Posterior cingulate gyrus (tissue), 11 donors: ENCODE data around the gene CARMIL1.
"Not testable (repeated sequence)": the region's sequence is repeated elsewhere in the genome, so short reads cannot be mapped to it uniquely, and the experiment has no call there.

ENCODE experiments used
- DNase-seq, 10 donors: peaks; one replicate each; pipeline versions ENCODE4 v3.0.0 to v3.0.0-alpha.2; 2020 to 2021; ENCODE audit warnings: mixed read lengths in 3 of 10
- intact Hi-C: fragments of 100-400 bp; cut with DNase I; formaldehyde crosslinking; loops from one replicate; pipeline ENCODE4 v1.15.1; 2023

CARMIL1 gene

GRCh38 chr6:25360621-25361020 is 81.4 kb downstream of the CARMIL1 start:
- intact Hi-C loops = no loop called here
- DNase-seq = no peak

GRCh38 chr6:25363427-25363826 is 84.3 kb downstream of the CARMIL1 start:
- intact Hi-C loops = no loop called here
- DNase-seq = no peak

- intact Hi-C loops = no loop called here
- DNase-seq = peak in 2 of 10 donors; percentile 43 to 74
Measured at GRCh38 chr6:25365154-25365553, 86.0 kb downstream of the CARMIL1 start.

- DNase-seq = no peak
- intact Hi-C loops = no loop called here
Measured at GRCh38 chr6:25366903-25367545, 87.8 kb downstream of the CARMIL1 start.

GRCh38 chr6:25369036-25369432 is 89.9 kb downstream of the CARMIL1 start:
- DNase-seq = no peak
- intact Hi-C loops = no loop called here

GRCh38 chr6:25369433-25370177 is 90.4 kb downstream of the CARMIL1 start:
- DNase-seq = no peak
- intact Hi-C loops = no loop called here

DNA sequence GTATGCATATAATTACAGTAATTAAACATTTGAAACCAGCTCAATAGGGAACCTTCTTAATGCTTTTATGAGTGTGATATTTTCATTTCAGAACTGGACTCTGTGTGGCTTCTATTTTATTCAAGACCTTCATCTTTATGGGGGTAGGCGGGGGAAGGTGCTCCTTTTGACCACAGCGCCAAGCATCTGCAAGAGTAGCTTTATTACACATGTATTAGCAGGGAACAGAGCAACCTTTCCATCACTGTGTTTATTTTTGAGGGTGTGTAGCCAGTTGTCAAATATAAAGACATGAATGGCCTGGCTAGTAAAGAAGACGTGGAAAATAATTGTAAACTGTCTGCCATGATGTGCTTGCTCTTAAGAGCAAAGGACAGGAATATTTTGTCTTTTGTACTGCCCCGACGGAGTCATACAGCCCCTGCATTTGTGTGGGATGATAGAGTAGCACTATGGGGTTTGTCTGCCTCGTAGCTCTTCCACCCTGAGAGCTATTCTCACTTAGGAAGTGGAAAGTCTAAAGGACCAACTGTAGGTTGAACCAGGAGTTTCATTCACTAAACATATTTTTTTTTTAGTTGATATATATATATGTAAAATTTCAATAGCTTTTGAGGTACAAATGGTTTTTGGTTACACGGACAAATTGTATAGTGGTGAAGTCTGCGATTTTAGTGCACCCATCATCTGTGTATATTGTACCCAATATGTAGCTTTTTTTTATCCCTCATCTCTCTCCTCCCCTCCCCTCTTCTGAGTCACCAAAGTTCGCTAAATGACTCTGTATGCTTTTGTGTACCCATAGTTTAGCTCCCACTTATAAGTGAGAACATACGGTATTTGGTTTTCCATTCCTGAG is 91.2 kb downstream of the CARMIL1 start:
- DNase-seq = no peak
- intact Hi-C loops = no loop called here

DNA sequence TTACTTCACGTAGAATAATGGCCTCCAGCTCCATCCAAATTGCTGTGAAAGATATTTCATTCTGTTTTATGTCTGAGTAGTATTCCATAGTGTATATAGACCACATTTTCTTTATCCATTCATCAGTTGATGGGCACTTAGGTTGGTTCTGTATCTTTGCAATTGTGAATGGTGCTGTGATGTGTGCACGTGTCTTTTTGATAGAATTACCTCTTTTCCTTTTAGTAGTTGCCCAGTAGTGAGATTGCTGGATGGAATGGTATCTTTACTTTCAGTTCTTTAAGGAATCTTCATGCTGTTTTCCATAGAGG is 91.8 kb downstream of the CARMIL1 start:
- intact Hi-C loops = no loop called here
- DNase-seq = no peak

- intact Hi-C loops = no loop called here
- no peak for DNase-seq
Measured at GRCh38 chr6:25375125-25375524, 96.0 kb downstream of the CARMIL1 start.

GRCh38 chr6:25377664-25378063 is 98.5 kb downstream of the CARMIL1 start:
- intact Hi-C loops = no loop called here
- DNase-seq = no peak

DNA sequence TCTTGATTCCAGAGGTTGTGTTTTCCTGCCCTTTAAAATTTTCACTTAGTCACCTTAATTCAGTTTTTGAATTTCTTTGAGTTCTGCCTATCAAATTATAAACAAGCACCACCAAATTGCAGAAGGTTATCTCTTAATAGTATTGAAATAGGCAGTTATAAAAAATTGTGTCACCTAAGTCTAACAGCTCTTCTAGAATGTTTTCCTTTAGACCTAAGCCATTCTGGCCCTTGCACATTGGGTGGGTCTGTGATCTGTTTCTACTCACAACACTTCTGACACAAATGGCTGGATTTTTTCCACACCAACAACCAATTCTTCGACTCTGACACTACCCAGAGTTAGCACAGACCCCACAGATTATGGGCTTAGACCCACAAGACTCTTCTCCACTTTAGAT is 101.9 kb downstream of the CARMIL1 start:
- intact Hi-C loops = no loop called here

DNA sequence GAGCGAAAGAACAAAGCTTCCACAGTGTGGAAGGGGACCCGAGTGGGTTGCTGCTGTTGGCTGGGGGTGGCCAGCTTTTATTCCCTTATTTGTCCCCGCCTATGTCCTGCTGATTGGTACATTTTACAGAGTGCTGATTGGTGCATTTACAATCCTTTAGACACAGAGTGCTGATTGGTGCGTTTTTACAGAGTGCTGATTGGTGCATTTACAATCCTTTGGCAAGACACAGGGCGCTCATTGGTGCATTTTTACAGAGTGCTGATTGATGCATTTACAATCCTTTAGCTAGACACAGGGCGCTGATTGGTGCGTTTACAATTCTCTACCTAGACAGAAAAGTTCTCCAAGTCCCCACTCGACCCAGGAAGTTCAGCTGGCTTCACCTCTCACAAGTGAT is 103.3 kb downstream of the CARMIL1 start:
- DNase-seq, intact Hi-C loops: not testable (repeated sequence)

More for the DNA sequence above, 101.9 kb downstream of the CARMIL1 start:
- no peak for DNase-seq

GRCh38 chr6:25384234-25384633 is 105.1 kb downstream of the CARMIL1 start:
- intact Hi-C loops = no loop called here

DNA sequence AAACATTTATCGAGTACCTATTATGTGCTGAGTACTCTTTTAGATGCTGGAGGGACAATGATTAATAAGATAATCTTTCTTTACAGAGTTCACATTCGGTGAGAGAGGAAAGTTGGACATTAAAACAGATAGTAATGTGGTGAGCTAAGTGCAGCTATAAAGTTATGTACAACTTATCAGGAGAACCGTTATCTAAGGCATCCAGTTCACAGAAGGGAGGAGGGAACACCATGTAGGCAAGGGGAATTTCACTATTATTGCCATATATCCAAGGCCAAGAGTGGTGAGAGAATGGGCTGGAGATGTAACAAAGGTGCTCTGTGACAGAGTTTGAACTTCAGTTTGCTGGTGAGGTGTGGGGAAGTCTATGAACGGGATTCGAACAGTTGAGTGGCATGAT is 105.8 kb downstream of the CARMIL1 start:
- intact Hi-C loops = no loop called here
- no peak for DNase-seq

More at GRCh38 chr6:25384234-25384633, 105.1 kb downstream of the CARMIL1 start:
- DNase-seq = no peak

GRCh38 chr6:25387483-25387882 is 108.3 kb downstream of the CARMIL1 start:
- no peak for DNase-seq
- intact Hi-C loops = no loop called here

- no peak for DNase-seq
- intact Hi-C loops = no loop called here
Measured at GRCh38 chr6:25387911-25388310, 108.7 kb downstream of the CARMIL1 start.

DNA sequence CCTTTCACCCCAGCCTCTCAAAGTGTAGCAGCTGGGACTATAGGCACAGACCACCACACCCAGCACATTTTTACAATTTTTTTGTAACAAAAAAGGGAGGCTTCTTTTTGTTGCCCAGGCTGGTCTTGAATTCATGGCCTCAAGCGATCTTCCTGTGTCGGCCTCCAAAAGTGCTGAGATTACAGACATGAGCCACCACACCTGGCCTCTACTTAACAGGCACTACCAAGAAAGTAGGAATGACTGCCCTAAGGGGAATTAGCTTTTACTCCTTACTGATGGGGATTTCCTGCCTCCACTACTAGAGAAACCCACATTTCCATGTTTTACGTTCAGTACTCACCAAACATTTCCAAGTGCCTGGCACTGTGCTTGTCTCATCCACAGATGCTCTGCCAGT is 109.6 kb downstream of the CARMIL1 start:
- intact Hi-C loops = no loop called here
- no peak for DNase-seq

DNA sequence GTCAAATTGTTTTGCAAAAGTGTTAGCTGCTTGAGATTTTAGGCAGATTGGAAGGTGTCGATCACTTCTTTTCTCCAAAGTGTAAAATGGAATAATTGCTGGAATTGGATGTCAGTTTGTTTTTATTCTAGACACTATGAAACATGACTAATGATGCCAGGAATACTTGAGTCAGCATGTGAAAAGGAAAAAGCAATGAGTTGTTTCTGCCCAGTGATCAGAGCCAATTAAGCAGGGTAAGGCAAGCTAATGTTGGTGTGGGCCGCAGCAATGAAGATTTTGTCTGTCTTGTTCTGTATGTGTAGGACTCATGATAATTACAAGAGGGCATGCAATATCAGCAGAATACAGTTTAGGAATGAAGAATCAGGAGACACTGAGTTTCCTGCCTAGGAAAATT is 110.3 kb downstream of the CARMIL1 start:
- DNase-seq = no peak

GRCh38 chr6:25392372-25392771 is 113.2 kb downstream of the CARMIL1 start:
- no peak for DNase-seq
- intact Hi-C loops = no loop called here

More for the DNA sequence above, 110.3 kb downstream of the CARMIL1 start:
- intact Hi-C loops = no loop called here

DNA sequence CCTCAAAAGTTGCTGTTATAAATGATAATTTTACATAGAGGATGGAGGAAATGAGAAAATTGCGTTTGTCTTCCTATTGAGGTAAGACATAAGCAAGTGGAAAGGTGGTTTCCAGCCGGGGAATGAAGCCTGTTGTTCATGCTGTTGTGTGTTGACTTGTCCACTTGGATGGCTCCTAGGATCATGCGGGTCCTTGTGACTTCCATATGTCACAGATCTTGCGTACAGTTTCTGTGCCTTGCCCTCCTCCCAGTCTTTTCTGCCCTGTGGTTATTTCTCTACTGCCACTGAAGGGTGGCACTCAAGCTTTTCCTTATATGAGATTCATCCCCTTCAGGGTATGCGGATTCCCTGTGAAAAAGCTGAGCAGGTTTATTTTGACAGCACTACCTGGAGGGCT is 116.6 kb downstream of the CARMIL1 start:
- no peak for DNase-seq
- intact Hi-C loops = no loop called here

GRCh38 chr6:25397406-25397805 is 118.2 kb downstream of the CARMIL1 start:
- DNase-seq = no peak
- intact Hi-C loops = no loop called here
